HepG2 (cell line): ENCODE data around the gene PLEKHA3.

Experiments
- BRD4 ChIP-seq: sonication (generic); formaldehyde crosslinking; IDR thresholded peaks from 2 replicates; pipeline ENCODE4 v1.4.0; 2020; ENCODE audit warnings: missing genetic modification reagents
- DPF2 ChIP-seq: sonication (generic); formaldehyde crosslinking; IDR thresholded peaks from 2 replicates; pipeline ENCODE4 v1.4.0; 2020; ENCODE audit warnings: mild to moderate bottlenecking, low read depth, missing genetic modification reagents, borderline replicate concordance
- EP300 ChIP-seq, 3 experiments: sonication (generic) in 1 of 3; formaldehyde crosslinking in 1 of 3; IDR thresholded peaks; 2 replicates each; pipeline versions ENCODE4 v1.5.1 to v1.6.1; 2011 to 2020; ENCODE audit warnings: low read depth in 2 of 3, low read length in 2 of 3, borderline replicate concordance in 1 of 3, improper control_type of control experiment in 1 of 3, mild to moderate bottlenecking in 1 of 3, missing genetic modification reagents in 1 of 3, moderate library complexity in 1 of 3
- EZH2 ChIP-seq: conservative IDR thresholded peaks from 2 replicates; pipeline ENCODE4 v1.6.1; 2012; ENCODE audit warnings: mild to moderate bottlenecking, low read depth, low read length, moderate library complexity
- MYNN ChIP-seq: sonication (generic); formaldehyde crosslinking; IDR thresholded peaks from 2 replicates; pipeline ENCODE4 v1.4.0; 2020; ENCODE audit warnings: mild to moderate bottlenecking, low read depth, missing genetic modification reagents
- NFYB ChIP-seq: sonication (generic); formaldehyde crosslinking; IDR thresholded peaks from 2 replicates; pipeline ENCODE4 v1.4.0; 2020; ENCODE audit warnings: missing genetic modification reagents
- POLR2A ChIP-seq, 2 experiments: IDR thresholded peaks; 2 replicates each; pipeline ENCODE4 v1.6.1; 2011; ENCODE audit warnings: low read depth in 2 of 2, low read length in 2 of 2, mild to moderate bottlenecking in 1 of 2, moderate library complexity in 1 of 2; ENCODE audit not compliant: insufficient read depth in 1 of 2
- TCF7 ChIP-seq: sonication (generic); IDR thresholded peaks from 2 replicates; pipeline ENCODE4 v1.6.1; 2016; ENCODE audit warnings: antibody characterized with exemption, low read depth
- TCF7L2 ChIP-seq: IDR thresholded peaks from 2 replicates; pipeline ENCODE4 v1.6.1; 2011; ENCODE audit warnings: mild to moderate bottlenecking, low read depth, low read length, moderate library complexity
- TF ChIP-seq, protein P1 (sequence below): sonication (generic); formaldehyde crosslinking; IDR thresholded peaks from 2 replicates; pipeline ENCODE4 v1.5.0; 2020; ENCODE audit warnings: mild to moderate bottlenecking, missing genetic modification reagents, moderate library complexity
- TF ChIP-seq, protein P2 (sequence below): sonication (generic); formaldehyde crosslinking; IDR thresholded peaks from 2 replicates; pipeline ENCODE4 v1.4.0; 2020; ENCODE audit warnings: missing genetic modification reagents

DNA sequence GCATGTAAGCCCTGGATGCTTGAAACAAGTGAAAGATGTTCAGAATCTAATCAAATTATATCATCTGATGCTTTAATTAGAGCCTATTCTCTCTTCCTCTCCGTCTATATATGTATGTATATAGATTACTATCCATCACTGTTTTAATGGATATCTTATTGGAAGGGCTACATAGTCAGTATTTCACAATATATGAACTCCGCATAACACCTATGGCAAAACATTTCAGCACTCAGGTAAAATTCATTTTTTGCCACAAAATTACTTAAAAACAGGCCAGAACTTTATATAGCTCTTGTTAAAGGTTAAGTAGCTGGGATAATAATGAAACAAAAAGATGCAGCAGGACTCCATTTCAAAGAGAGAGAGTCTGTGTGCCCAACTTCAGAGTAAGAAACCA is 27.9 kb upstream of the PLEKHA3 start:
- TF ChIP-seq NFYB (CRISPR knock-in tag) (no peak), TCF7L2 (no peak), MYNN (CRISPR knock-in tag) (no peak), TCF7 (no peak), EZH2 (no peak), DPF2 (no peak), EP300 (IDR thresholded peaks at IDR 0.05; ENCODE audit: low read depth in 2 of 2, low read length in 2 of 2) (no peak), EP300 (CRISPR knock-in tag; IDR thresholded peaks at IDR 0.05; ENCODE audit: borderline replicate concordance) (no peak), POLR2A (IDR thresholded peaks at IDR 0.05; ENCODE audit: insufficient read depth in 1 of 2, low read depth in 2 of 2, low read length in 2 of 2) (no peak), BRD4 (CRISPR knock-in tag) (no peak)
- TF ChIP-seq, protein P1, sequence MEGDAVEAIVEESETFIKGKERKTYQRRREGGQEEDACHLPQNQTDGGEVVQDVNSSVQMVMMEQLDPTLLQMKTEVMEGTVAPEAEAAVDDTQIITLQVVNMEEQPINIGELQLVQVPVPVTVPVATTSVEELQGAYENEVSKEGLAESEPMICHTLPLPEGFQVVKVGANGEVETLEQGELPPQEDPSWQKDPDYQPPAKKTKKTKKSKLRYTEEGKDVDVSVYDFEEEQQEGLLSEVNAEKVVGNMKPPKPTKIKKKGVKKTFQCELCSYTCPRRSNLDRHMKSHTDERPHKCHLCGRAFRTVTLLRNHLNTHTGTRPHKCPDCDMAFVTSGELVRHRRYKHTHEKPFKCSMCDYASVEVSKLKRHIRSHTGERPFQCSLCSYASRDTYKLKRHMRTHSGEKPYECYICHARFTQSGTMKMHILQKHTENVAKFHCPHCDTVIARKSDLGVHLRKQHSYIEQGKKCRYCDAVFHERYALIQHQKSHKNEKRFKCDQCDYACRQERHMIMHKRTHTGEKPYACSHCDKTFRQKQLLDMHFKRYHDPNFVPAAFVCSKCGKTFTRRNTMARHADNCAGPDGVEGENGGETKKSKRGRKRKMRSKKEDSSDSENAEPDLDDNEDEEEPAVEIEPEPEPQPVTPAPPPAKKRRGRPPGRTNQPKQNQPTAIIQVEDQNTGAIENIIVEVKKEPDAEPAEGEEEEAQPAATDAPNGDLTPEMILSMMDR (CRISPR knock-in tag), result no peak
- TF ChIP-seq, protein P2, sequence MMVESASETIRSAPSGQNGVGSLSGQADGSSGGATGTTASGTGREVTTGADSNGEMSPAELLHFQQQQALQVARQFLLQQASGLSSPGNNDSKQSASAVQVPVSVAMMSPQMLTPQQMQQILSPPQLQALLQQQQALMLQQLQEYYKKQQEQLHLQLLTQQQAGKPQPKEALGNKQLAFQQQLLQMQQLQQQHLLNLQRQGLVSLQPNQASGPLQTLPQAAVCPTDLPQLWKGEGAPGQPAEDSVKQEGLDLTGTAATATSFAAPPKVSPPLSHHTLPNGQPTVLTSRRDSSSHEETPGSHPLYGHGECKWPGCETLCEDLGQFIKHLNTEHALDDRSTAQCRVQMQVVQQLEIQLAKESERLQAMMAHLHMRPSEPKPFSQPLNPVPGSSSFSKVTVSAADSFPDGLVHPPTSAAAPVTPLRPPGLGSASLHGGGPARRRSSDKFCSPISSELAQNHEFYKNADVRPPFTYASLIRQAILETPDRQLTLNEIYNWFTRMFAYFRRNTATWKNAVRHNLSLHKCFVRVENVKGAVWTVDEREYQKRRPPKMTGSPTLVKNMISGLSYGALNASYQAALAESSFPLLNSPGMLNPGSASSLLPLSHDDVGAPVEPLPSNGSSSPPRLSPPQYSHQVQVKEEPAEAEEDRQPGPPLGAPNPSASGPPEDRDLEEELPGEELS (CRISPR knock-in tag), result no peak
